WTC11 (cell line): Measurements from ENCODE around the gene CNTNAP5.

Experiments used
- CBFB ChIP-seq: sonication (generic); formaldehyde crosslinking; IDR thresholded peaks from 2 replicates; pipeline ENCODE4 v1.8.1; 2022; ENCODE audit warnings: mild to moderate bottlenecking, low read depth, missing genetic modification reagents
- ELF4 ChIP-seq: sonication (generic); formaldehyde crosslinking; IDR thresholded peaks from 2 replicates; pipeline ENCODE4 v1.8.1; 2022; ENCODE audit warnings: low read depth, mild to moderate bottlenecking, moderate library complexity, missing genetic modification reagents
- RELA ChIP-seq: sonication (generic); formaldehyde crosslinking; IDR thresholded peaks from 2 replicates; pipeline ENCODE4 v1.8.1; 2022; ENCODE audit warnings: missing genetic modification reagents, mild to moderate bottlenecking, borderline replicate concordance
- TF ChIP-seq, protein P1 (sequence below): fragments of 200-600 bp; IDR thresholded peaks from 2 replicates; pipeline ENCODE4 v1.8.0; 2022; ENCODE audit warnings: antibody characterized with exemption
- TF ChIP-seq, protein P2 (sequence below): sonication (generic); formaldehyde crosslinking; IDR thresholded peaks from 2 replicates; pipeline ENCODE4 v1.8.1; 2022; ENCODE audit warnings: missing genetic modification reagents, borderline replicate concordance
- TF ChIP-seq, protein P3 (sequence below): sonication (generic); formaldehyde crosslinking; IDR thresholded peaks from 2 replicates; pipeline ENCODE4 v1.8.1; 2022; ENCODE audit warnings: mild to moderate bottlenecking, moderate library complexity, missing genetic modification reagents
- TF ChIP-seq, protein P4 (sequence below): sonication (generic); formaldehyde crosslinking; IDR thresholded peaks from 2 replicates; pipeline ENCODE4 v1.8.1; 2023; ENCODE audit warnings: mild to moderate bottlenecking, missing genetic modification reagents
- TF ChIP-seq, protein P5 (sequence below): sonication (generic); formaldehyde crosslinking; IDR thresholded peaks from 2 replicates; pipeline ENCODE4 v1.8.0; 2022; ENCODE audit warnings: mild to moderate bottlenecking, missing genetic modification reagents

DNA sequence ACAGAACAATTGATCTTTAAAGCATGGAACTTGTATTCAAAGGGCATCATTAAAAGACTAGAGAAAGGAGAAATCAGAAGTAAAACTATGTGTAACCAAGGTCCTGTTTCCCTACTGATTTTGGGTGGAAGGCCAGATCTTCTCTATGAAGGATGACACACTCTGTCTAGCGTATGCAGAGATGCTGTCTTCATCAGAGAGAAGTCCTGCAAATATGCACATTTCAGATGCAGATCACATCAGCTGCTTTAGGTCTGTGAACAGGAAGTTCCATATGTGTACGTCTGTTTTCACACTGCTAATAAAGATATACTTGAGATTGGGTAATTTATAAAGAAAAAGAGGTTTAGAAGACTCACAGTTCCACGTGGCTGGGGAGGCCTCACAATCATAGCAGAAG, 857.3 kb downstream of the CNTNAP5 start:
- TF ChIP-seq CBFB (no peak), ELF4 (CRISPR knock-in tag) (no peak), RELA (CRISPR knock-in tag) (no peak)
- TF ChIP-seq, protein P1, sequence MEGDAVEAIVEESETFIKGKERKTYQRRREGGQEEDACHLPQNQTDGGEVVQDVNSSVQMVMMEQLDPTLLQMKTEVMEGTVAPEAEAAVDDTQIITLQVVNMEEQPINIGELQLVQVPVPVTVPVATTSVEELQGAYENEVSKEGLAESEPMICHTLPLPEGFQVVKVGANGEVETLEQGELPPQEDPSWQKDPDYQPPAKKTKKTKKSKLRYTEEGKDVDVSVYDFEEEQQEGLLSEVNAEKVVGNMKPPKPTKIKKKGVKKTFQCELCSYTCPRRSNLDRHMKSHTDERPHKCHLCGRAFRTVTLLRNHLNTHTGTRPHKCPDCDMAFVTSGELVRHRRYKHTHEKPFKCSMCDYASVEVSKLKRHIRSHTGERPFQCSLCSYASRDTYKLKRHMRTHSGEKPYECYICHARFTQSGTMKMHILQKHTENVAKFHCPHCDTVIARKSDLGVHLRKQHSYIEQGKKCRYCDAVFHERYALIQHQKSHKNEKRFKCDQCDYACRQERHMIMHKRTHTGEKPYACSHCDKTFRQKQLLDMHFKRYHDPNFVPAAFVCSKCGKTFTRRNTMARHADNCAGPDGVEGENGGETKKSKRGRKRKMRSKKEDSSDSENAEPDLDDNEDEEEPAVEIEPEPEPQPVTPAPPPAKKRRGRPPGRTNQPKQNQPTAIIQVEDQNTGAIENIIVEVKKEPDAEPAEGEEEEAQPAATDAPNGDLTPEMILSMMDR: no peak
- TF ChIP-seq, protein P2, sequence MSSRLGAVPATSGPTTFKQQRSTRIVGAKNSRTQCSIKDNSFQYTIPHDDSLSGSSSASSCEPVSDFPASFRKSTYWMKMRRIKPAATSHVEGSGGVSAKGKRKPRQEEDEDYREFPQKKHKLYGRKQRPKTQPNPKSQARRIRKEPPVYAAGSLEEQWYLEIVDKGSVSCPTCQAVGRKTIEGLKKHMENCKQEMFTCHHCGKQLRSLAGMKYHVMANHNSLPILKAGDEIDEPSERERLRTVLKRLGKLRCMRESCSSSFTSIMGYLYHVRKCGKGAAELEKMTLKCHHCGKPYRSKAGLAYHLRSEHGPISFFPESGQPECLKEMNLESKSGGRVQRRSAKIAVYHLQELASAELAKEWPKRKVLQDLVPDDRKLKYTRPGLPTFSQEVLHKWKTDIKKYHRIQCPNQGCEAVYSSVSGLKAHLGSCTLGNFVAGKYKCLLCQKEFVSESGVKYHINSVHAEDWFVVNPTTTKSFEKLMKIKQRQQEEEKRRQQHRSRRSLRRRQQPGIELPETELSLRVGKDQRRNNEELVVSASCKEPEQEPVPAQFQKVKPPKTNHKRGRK (CRISPR knock-in tag): no peak
- TF ChIP-seq, protein P3, sequence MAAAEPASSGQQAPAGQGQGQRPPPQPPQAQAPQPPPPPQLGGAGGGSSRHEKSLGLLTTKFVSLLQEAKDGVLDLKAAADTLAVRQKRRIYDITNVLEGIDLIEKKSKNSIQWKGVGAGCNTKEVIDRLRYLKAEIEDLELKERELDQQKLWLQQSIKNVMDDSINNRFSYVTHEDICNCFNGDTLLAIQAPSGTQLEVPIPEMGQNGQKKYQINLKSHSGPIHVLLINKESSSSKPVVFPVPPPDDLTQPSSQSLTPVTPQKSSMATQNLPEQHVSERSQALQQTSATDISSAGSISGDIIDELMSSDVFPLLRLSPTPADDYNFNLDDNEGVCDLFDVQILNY: no peak
- TF ChIP-seq, protein P4, sequence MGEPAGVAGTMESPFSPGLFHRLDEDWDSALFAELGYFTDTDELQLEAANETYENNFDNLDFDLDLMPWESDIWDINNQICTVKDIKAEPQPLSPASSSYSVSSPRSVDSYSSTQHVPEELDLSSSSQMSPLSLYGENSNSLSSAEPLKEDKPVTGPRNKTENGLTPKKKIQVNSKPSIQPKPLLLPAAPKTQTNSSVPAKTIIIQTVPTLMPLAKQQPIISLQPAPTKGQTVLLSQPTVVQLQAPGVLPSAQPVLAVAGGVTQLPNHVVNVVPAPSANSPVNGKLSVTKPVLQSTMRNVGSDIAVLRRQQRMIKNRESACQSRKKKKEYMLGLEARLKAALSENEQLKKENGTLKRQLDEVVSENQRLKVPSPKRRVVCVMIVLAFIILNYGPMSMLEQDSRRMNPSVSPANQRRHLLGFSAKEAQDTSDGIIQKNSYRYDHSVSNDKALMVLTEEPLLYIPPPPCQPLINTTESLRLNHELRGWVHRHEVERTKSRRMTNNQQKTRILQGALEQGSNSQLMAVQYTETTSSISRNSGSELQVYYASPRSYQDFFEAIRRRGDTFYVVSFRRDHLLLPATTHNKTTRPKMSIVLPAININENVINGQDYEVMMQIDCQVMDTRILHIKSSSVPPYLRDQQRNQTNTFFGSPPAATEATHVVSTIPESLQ: no peak
- TF ChIP-seq, protein P5, sequence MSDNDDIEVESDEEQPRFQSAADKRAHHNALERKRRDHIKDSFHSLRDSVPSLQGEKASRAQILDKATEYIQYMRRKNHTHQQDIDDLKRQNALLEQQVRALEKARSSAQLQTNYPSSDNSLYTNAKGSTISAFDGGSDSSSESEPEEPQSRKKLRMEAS (CRISPR knock-in tag): no peak
